Peyer's patch (tissue), 4 donors: Measurements from ENCODE around the gene SLC43A3.

Experiments
- POLR2A ChIP-seq, 2 donors: fragments of 450-650 bp; IDR thresholded peaks; one replicate each; pipeline ENCODE4 v1.5.1; 2017; ENCODE audit warnings: antibody characterized with exemption in 2 of 2, mild to moderate bottlenecking in 2 of 2, moderate library complexity in 2 of 2
- TF ChIP-seq, protein P1 (sequence below), 6 experiments: fragments of 450-650 bp in 4 of 6; fragments of 200-600 bp in 2 of 6; sonication (generic) in 1 of 6; IDR thresholded peaks; one replicate each; pipeline ENCODE4 v1.5.1; 2017 to 2019; ENCODE audit warnings: antibody characterized with exemption in 6 of 6, mild to moderate bottlenecking in 3 of 6, moderate library complexity in 1 of 6

DNA sequence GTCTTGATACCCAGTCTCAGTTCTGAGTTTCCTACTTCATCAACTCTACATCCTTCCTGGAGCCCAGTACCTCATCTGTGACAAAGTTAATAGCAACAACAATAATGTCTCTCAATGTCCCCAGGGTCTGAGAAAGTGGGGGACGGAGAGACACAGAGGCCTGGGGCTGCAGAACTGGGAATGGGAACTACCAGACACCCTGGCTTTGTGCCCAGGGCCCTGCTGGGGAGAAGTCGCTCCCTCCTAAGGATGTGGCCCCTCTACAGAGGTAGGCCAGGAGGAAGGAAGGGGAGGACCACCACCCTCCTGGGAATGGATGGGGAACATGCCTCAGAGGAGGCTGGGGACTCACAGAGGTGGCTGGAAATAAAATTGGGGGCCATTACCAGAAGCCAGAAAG is 51.4 kb downstream of the SLC43A3 start:
- TF ChIP-seq, protein P1, sequence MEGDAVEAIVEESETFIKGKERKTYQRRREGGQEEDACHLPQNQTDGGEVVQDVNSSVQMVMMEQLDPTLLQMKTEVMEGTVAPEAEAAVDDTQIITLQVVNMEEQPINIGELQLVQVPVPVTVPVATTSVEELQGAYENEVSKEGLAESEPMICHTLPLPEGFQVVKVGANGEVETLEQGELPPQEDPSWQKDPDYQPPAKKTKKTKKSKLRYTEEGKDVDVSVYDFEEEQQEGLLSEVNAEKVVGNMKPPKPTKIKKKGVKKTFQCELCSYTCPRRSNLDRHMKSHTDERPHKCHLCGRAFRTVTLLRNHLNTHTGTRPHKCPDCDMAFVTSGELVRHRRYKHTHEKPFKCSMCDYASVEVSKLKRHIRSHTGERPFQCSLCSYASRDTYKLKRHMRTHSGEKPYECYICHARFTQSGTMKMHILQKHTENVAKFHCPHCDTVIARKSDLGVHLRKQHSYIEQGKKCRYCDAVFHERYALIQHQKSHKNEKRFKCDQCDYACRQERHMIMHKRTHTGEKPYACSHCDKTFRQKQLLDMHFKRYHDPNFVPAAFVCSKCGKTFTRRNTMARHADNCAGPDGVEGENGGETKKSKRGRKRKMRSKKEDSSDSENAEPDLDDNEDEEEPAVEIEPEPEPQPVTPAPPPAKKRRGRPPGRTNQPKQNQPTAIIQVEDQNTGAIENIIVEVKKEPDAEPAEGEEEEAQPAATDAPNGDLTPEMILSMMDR (IDR thresholded peaks at IDR 0.05), result no peak
- no peak for TF ChIP-seq POLR2A (IDR thresholded peaks at IDR 0.05)
